HG02981 (cell line): ENCODE data around the gene LAMB3.

ENCODE experiments used
- ATAC-seq: cut with Tn5 transposase; IDR thresholded peaks from one replicate; pipeline ENCODE4 v1.9.1; 2021; ENCODE audit warnings: mild to moderate bottlenecking, moderate library complexity; ENCODE audit not compliant: unreplicated experiment

LAMB3 gene

DNA sequence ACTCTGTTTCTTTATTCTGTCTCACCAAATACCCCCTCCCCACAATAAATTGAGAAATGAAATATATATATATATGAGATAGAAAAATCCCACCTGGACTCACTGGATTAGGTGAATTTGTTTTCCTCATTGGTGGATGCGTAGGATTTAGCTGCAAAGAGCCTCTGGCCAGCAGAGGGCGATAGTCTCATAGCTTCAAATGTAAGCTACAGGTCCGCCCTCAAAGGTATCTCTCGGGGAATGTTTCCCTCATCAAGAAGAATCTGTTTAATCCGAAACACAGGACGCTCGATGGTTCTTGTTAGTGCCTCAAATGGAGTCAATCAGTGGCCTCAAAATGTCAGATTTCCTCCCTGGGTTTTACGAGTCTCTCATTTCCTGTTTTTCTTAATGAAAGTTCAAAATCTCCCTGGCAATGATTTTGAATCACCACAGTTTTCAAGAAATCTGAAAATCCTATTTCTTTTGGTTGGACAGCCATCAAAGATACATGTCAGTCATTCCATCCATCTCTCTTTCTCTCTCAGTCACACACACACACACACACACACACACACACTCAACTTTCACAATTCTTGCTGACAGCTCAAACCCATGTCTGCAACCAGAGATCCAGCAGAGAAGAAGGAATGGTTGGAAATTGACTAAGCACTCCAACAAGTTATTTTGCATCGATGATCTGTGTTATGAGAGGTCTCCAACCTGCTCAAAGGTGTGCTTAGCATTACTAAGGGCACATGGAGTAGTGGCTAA lies 82.6 kb downstream of the LAMB3 start:
- ATAC-seq, result peak; percentile 59

DNA sequence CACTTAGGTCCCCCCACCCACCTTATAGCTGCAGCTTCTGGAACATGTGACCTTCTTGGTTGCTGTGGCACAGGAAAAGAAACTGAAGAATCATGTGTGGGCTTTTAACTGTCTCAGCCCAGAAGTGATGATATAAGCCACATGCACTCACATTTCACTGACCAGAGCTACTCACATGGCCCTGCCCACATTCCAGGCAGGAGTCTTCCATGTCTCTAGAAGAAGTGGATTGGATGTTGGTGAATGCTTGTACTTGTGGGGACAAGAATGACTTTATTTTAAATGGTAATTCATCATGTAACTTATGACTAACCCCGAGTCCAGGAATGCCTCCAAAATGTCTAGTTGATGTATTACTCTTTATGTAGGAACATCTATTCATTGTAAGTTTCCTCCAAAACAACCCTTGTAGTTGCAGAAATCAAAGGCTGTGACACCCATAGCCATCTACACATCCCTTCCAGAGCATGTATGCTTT lies 84.5 kb downstream of the LAMB3 start:
- ATAC-seq, result no peak

DNA sequence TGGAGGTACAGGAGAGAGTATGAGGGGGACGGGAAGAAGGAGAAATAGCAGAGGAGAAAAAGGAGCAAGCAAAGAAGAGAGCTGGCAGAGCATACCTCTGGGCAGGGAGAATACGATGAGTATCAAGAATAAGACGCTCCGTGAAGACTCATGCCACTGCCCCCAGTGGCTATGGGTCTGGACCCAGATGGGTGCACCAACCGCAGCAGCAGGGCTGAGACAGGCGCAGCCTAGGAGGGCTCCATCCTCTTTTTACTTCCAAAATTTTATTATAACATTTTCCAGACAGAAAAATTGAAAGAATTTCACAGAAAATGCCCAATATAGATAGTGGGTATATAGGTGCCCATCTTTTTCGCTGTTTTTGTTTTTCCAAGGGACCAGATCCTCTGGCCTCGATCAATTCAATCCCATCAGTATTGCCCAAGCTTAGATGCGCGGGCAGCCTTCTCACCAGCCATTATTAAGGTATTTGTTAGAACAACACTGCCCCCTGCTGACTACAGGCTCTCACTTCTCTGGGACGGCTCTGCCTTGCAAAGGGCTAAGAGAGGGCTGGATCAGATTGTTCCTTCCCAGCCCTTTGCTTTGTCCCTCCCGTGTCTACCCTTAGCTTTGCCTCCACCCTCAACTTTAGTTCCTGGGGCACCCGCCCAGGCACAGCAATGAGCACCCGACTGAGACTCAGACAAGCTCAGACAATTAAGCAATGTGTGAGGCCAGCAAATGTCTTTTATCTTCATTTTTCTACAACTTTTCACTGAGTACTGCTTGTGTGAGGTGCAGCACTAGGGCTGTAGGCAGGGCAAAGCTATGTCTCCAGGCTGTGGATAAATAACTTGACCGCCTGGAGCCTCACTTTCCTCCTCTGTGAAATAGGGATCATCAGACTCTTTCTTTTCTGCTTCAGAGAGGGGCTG lies 86.2 kb downstream of the LAMB3 start:
- peak; percentile 80 for ATAC-seq
